Measurements from ENCODE around the gene PSMB10.

- no peak for TF ChIP-seq CTCF (IDR thresholded peaks at IDR 0.05; ENCODE audit: extremely low read depth in 1 of 2, insufficient read depth in 1 of 2, low read depth in 1 of 2, low read length in 2 of 2)
- no peak for TF ChIP-seq FOS (IDR thresholded peaks at IDR 0.05; ENCODE audit: borderline replicate concordance, insufficient read depth, low read length)
- no peak for TF ChIP-seq MAX (IDR thresholded peaks at IDR 0.05; ENCODE audit: insufficient read depth, insufficient read length)
- no peak for TF ChIP-seq POLR2AphosphoS5 (IDR thresholded peaks at IDR 0.05; ENCODE audit: insufficient read depth, low read depth, low read length)
- no peak for TF ChIP-seq EZH2 (IDR thresholded peaks at IDR 0.05; ENCODE audit: borderline replicate concordance, low read depth, low read length, severe bottlenecking)
- no peak for TF ChIP-seq JUN (IDR thresholded peaks at IDR 0.05; ENCODE audit: borderline replicate concordance, insufficient read depth, insufficient read length, low read depth)
These were observed 20.6 kb downstream of the PSMB10 start for GRCh38 chr16:67915831-67916723.

All from endothelial cell of umbilical vein (primary cell).